ENCODE data around the gene TBC1D7. TPM values are rescaled to one million over a fixed set of nuclear protein-coding genes. Genes with fewer than 3 reads are reported as not detected.

Gene TBC1D7
- total and polyA plus RNA-seq, 10 donors: 10.9 to 20.9 (median 15.7) TPM

DNA sequence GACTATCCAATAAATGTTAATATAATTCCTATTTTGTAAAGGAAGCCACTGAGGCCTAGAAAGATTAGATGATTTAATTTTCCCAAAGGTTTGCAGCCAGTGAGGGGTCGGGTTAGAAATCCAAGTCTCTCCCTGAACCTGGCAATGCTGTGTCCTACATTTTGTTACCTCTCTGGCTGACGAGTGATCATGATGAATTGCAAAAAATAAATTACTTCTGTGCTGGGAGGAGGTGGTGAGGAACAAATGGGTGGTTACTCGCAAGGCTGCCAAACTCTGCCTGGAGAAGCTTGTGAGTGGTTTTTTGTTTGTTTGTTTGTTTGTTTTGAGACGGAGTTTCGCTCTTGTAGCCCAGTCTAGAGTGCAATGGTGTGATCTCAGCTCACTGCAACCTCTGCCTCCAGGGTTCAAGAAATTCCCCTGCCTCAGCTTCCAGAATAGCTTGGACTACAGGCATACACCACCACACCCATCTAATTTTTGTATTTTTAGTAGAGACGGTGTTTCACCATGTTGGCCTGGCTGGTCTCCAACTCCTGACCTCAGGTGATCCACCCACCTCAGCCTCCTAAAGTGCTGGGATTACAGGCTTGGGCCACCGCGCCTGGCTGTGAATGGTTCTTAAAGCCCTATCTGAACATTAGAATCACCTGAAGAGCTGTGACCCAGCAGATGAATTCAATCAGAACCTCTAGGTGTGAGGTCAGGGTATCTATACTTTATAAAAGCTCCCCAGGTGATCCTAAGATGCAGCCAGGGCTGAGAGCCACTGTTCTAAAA is 20.2 kb upstream of the TBC1D7 start:
- peaks cover 2 to 10% (median 3%) of the 10 kb centered on the region in 6 donors for H3K4me1 ChIP-seq
- 88 to 96% (median 95%) methylated on average over 8 of the region's 8 CpGs for WGBS, 5 donors
- no peaks in the 10 kb centered on the region for H3K36me3 ChIP-seq
- DNase-seq: no peak
- no peak overlapping the region for H3K27ac ChIP-seq
- H3K4me3 ChIP-seq: no peak overlapping the region
- intact Hi-C loops (cut with DNase I; ENCODE audit: low total_unique reads): no loop called here
- no peaks in the 10 kb centered on the region for H3K9me3 ChIP-seq
- H3K27me3 ChIP-seq (replicated peaks in 1 of 7): no peaks in the 10 kb centered on the region
- no peak for TF ChIP-seq POLR2A (IDR thresholded peaks at IDR 0.05)
- TF ChIP-seq POLR2AphosphoS5 (IDR thresholded peaks at IDR 0.05): no peak
- TF ChIP-seq, protein P1, sequence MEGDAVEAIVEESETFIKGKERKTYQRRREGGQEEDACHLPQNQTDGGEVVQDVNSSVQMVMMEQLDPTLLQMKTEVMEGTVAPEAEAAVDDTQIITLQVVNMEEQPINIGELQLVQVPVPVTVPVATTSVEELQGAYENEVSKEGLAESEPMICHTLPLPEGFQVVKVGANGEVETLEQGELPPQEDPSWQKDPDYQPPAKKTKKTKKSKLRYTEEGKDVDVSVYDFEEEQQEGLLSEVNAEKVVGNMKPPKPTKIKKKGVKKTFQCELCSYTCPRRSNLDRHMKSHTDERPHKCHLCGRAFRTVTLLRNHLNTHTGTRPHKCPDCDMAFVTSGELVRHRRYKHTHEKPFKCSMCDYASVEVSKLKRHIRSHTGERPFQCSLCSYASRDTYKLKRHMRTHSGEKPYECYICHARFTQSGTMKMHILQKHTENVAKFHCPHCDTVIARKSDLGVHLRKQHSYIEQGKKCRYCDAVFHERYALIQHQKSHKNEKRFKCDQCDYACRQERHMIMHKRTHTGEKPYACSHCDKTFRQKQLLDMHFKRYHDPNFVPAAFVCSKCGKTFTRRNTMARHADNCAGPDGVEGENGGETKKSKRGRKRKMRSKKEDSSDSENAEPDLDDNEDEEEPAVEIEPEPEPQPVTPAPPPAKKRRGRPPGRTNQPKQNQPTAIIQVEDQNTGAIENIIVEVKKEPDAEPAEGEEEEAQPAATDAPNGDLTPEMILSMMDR (IDR thresholded peaks at IDR 0.05 in 8 of 11, conservative IDR thresholded peaks at IDR 0.05 in 3 of 11): no peak

DNA sequence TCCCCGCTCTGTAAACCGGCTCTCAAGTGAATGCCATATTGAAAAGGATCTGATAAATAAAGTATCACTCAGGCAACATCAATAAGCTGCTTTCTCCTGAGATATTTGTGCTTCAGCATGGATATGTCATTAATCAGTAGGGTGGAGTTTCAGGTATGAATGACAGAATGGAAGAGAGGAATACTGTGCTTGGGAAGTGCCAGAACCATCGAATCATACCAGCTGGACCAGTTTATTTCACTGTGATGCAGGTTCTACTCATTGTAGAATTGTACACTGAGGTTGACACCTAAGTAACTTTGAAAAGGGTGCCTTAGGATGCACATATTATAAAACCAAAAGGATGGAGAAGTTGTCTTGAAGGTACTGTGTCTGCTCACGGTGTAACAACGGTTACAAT is 17.9 kb upstream of the TBC1D7 start:
- no peaks in the 10 kb centered on the region for H3K36me3 ChIP-seq
- 83 to 92% (median 87%) methylated on average over 5 of the region's 5 CpGs for WGBS, 5 donors
- H3K9me3 ChIP-seq: peaks cover 0 to 11% (median 4%) of the 10 kb centered on the region in 8 donors
- H3K27me3 ChIP-seq (replicated peaks in 1 of 7): no peaks in the 10 kb centered on the region
- H3K27ac ChIP-seq: no peak overlapping the region
- H3K4me3 ChIP-seq: no peak overlapping the region
- TF ChIP-seq, protein P1 (IDR thresholded peaks at IDR 0.05 in 8 of 11, conservative IDR thresholded peaks at IDR 0.05 in 3 of 11): no peak
- TF ChIP-seq POLR2AphosphoS5 (IDR thresholded peaks at IDR 0.05): no peak
- TF ChIP-seq POLR2A (IDR thresholded peaks at IDR 0.05): no peak
- DNase-seq: no peak
- H3K4me1 ChIP-seq: no peaks in the 10 kb centered on the region
- intact Hi-C loops (cut with DNase I; ENCODE audit: low total_unique reads): no loop called here

DNA sequence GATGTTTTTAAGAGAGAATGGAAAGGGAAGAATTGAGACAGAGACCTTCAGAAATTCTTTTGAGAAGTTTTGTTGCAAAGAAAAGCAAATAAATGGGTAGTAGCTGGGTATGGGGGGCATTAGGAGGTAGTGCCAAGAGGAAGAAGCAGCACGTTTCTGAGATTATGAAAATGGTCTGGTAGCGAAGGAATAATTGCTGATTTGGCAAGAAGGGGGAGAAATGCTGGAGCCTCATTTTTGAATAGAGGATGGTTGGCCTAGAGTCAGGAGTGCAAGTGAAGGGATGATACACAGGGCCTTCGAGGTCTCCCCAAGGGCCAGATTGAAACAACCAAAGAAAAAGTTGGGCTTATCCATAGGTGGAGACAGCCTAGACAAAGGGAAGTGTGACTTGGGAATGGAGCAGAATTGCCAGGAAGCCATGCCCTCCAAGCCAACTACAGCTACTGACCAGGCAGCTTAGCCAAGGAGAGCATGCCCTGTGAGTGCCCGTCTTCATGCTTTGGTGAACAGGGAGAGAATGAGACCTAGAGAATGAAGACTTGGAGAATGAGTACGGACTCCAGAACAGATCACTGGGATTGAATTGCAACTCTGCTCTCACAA is 14.2 kb upstream of the TBC1D7 start:
- intact Hi-C loops (cut with DNase I; ENCODE audit: low total_unique reads): no loop called here
- DNase-seq: no peak
- 72 to 93% (median 89%) methylated on average over 5 of the region's 5 CpGs for WGBS, 5 donors
- Histone ChIP-seq H3K27ac (no peak overlapping the region), H3K4me3 (no peak overlapping the region), H3K9me3 (peaks cover 0 to 11% (median 4%) of the 10 kb centered on the region in 8 donors), H3K36me3 (no peaks in the 10 kb centered on the region), H3K4me1 (peaks cover 0 to 34% (median 7%) of the 10 kb centered on the region in 6 donors), H3K27me3 (replicated peaks in 1 of 7) (no peaks in the 10 kb centered on the region)
- TF ChIP-seq, protein P1 (IDR thresholded peaks at IDR 0.05 in 8 of 11, conservative IDR thresholded peaks at IDR 0.05 in 3 of 11): no peak
